ENCODE data around the gene COL5A1.

DNA sequence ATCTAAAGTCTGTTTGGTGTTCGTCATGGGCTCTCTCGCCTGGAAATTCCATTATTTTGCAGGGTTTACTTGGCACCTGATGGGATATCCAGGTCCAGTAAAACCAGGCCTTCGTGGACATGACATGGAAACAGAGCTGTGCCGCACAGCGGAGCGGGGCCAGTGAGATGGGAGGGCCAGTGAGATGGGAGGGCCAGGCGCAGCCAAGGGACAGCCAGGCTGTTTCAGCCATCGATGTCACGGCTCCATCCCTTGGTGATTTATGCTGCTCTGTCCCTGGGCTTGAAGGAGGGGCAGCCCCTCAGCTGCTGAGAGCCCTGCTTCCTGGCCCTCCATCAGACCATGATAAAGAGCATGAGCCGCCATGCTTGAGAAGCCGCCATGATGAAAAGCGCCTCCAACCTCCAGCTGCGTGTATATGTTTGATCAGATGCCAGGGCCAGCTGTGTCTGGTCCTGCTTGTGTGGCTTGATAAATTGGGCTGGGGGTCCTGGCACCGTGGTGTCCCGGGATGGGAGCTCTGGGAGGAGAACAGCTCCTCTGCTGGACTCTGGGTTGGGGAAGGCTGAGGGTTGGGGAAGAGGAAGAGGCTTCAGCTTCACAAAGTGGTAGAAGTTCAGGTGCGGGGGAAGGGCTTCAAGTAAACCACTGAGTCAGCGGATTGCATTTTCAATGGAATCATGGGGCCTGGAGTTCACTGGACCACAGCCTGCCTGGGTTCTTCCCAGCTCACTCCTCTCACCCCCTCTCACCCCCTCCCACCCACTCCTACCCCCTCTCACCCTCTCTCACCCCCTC, 6.1 kb upstream of the COL5A1 start:
- TF ChIP-seq POLR2AphosphoS5 (IDR thresholded peaks at IDR 0.05; ENCODE audit: borderline replicate concordance, low read depth, low read length) (no peak), EZH2 (IDR thresholded peaks at IDR 0.05) (no peak), FOXP2 (optimal IDR thresholded peaks at IDR 0.05; ENCODE audit: control extremely low read depth, extremely low read length, insufficient read depth) (no peak)

Measured in SK-N-MC (cell line).